ENCODE measurements around the gene CEMIP. TPM values are rescaled to one million over a fixed set of nuclear protein-coding genes. Genes with fewer than 3 reads are reported as not detected.

The CEMIP gene
- total and polyA plus RNA-seq, 2 of the 8 experiments (the other 6 are each of a cell fraction or from before 2014, with no cell fraction given): 0.11 to 0.60 TPM

DNA sequence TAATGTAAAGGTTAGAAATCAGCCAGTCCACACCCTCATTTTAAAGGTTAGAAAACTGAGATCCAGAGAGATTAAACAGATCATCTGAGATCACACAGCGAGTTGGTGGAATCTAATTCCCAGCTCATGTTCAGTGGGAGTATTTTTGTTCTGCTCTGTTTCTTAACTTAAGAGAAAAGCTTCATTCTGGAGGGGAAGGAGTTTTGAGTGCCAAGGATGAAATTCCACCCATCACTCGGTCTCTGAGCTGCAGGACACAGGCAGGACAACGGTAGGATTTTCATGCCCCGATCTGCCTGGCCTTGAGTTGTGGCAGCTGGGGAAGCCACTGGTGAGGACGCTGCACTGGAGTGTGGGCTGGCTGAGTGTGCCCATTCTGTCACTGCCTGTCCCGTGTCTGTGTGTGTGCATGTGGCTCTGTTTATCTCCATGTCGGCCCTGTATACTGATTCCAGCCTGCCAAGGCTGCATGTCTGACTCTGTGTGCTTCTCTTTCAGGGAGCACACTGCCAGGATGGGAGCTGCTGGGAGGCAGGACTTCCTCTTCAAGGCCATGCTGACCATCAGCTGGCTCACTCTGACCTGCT lies 94.3 kb downstream of the CEMIP start (continued):
- TF ChIP-seq E2F6 (IDR thresholded peaks at IDR 0.05) (no peak), CTBP2 (IDR thresholded peaks at IDR 0.05; ENCODE audit: borderline replicate concordance, insufficient read depth, insufficient read length, low read length) (no peak), CHD1 (IDR thresholded peaks at IDR 0.05; ENCODE audit: low read depth, low read length) (no peak)
